Cardiac muscle cell (in vitro differentiated cells and primary cell): ENCODE results near the gene TBC1D22B. TPM values are rescaled to one million over a fixed set of nuclear protein-coding genes. Genes with fewer than 3 reads are reported as not detected.

Experiments used
- DNase-seq, 2 donors: peaks; one replicate each; pipeline versions ENCODE4 v3.0.0 to v3.0.0-alpha.2; 2010 to 2017; ENCODE audit warnings: low read depth in 1 of 2, low spot score in 1 of 2
- H3K27ac ChIP-seq: fragments of 200-600 bp; sonication (generic); 2 replicates; pipeline ENCODE4 v1.5.1; 2016
- H3K27me3 ChIP-seq: fragments of 200-600 bp; sonication (generic); 2 replicates; pipeline ENCODE4 v1.6.0; 2016; ENCODE audit warnings: control low read depth
- H3K36me3 ChIP-seq: fragments of 200-600 bp; sonication (generic); 2 replicates; pipeline ENCODE4 v1.5.1; 2016; ENCODE audit warnings: control low read depth
- H3K4me1 ChIP-seq: fragments of 200-600 bp; sonication (generic); 2 replicates; pipeline ENCODE4 v1.8.1; 2017; ENCODE audit warnings: low read depth, mild to moderate bottlenecking, mixed run types
- H3K4me3 ChIP-seq: fragments of 200-600 bp; sonication (generic); 2 replicates; pipeline ENCODE4 v1.5.1; 2016; ENCODE audit warnings: mild to moderate bottlenecking
- H3K9me3 ChIP-seq: fragments of 200-600 bp; sonication (generic); 2 replicates; pipeline ENCODE4 v1.5.1; 2017; ENCODE audit warnings: low read depth, mild to moderate bottlenecking, control low read depth
- CTCF ChIP-seq: IDR thresholded peaks from 2 replicates; pipeline ENCODE4 v1.5.1; 2012; ENCODE audit warnings: low read depth, mild to moderate bottlenecking, low read length
- polyA plus RNA-seq: library from polyadenylated mRNA; unstranded; fragments of >200 nt; fragmentation: Nextera tagmentation; extraction: Ambion mirVana; gene quantifications from 2 replicates; pipeline ENCODE4 v1.2.1, GENCODE V29; 2016
- total RNA-seq: library from RNA; depleted of rRNA; stranded (reverse); fragments of >200 nt; gene quantifications from 2 replicates; pipeline ENCODE4 v1.2.3, GENCODE V29; 2016

The TBC1D22B gene
- total and polyA plus RNA-seq, 2 experiments from 2014 or later: 12.8 to 13.3 TPM

GRCh38 chr6:37243816-37244370, 13.7 kb upstream of the TBC1D22B start:
- DNase-seq: no peak
- Histone ChIP-seq H3K36me3 (no peaks in the 10 kb centered on the region), H3K27me3 (no peaks in the 10 kb centered on the region), H3K4me3 (no peak overlapping the region), H3K27ac (no peak overlapping the region), H3K9me3 (no peaks in the 10 kb centered on the region), H3K4me1 (peaks cover 5% of the 10 kb centered on the region)
- no peak for TF ChIP-seq CTCF

DNA sequence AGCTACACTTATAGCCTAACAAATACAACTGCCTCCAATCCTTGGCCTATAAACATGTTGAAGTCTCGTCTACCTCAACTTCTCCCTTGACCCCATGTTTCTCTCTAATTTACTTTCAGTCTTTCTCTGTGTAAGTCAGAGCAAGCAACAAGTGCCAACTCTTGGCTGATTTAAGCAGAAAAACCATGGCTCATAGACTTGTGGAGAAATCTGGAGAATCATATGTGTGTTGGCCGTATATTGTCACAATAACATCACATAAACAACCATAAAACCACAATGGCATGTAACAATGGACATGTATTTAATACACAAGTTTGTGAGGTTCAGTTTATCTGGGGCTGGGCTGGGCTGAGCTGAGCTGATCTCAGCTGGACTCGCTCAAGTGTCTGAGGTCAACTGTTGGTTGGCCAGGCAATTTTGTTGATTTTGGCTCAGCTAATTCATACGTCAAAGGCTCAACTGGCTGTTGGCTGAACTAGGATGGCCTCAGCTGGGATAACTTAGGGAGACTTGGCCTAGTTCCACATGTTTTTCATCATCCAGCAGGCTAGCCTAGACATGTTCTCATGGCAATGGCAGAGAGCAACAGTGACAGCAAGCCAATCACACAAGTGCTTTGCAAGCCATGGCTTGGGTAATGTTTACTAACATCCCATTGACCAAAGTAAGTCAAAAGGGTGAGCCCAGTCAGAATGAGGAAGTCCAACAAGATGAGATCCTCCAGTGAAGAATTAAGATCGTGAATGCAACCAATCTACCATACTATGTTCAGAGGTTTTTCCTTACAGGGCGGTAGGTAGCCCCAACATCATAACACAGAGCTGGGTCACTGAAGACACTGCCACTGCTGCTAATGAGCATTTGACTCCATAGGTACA, 12.9 kb upstream of the TBC1D22B start:
- H3K4me1 ChIP-seq: peaks cover 5% of the 10 kb centered on the region

GRCh38 chr6:37251211-37251780, 6.3 kb upstream of the TBC1D22B start:
- Histone ChIP-seq H3K27ac (no peak overlapping the region), H3K36me3 (no peaks in the 10 kb centered on the region)
- DNase-seq: peak in 1 of 2 donors; percentile 27

More for the DNA sequence above, 12.9 kb upstream of the TBC1D22B start:
- Histone ChIP-seq H3K27ac (no peak overlapping the region), H3K9me3 (no peaks in the 10 kb centered on the region), H3K27me3 (no peaks in the 10 kb centered on the region), H3K4me3 (no peak overlapping the region), H3K36me3 (no peaks in the 10 kb centered on the region)
- no peak for TF ChIP-seq CTCF
- peak in 1 of 2 donors; percentile 100 for DNase-seq

GRCh38 chr6:37253486-37254007, 4.0 kb upstream of the TBC1D22B start:
- no peaks in the 10 kb centered on the region for H3K9me3 ChIP-seq
- H3K4me3 ChIP-seq: no peak overlapping the region
- no peaks in the 10 kb centered on the region for H3K36me3 ChIP-seq
- TF ChIP-seq CTCF: no peak
- DNase-seq: no peak
- no peak overlapping the region for H3K27ac ChIP-seq
- H3K27me3 ChIP-seq: no peaks in the 10 kb centered on the region
- peaks cover 1% of the 10 kb centered on the region for H3K4me1 ChIP-seq

More at GRCh38 chr6:37251211-37251780, 6.3 kb upstream of the TBC1D22B start:
- no peaks in the 10 kb centered on the region for H3K4me1 ChIP-seq
- no peak for TF ChIP-seq CTCF
- no peaks in the 10 kb centered on the region for H3K9me3 ChIP-seq
- H3K4me3 ChIP-seq: no peak overlapping the region
- H3K27me3 ChIP-seq: no peaks in the 10 kb centered on the region

DNA sequence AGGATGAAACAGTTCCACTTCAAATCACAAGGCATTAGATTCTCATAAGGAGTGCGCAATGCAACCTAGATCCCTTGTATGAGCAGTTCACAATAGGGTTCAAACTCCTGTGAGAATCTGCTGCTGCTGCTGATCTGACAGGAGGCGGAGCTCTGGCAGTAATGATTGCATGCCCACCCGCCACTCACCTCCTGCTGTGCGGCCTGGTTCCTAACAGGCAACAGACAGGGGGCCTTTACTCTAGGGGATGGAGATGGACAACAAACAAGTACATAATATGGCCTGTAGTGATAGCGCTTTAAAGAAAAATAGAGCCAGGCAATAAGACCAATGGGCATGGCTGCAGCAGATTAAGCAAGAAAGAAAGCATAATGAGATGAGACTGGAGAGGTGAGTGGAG, 2.7 kb upstream of the TBC1D22B start:
- Histone ChIP-seq H3K9me3 (no peaks in the 10 kb centered on the region), H3K36me3 (no peaks in the 10 kb centered on the region), H3K27ac (no peak overlapping the region), H3K27me3 (no peaks in the 10 kb centered on the region), H3K4me3 (no peak overlapping the region), H3K4me1 (peaks cover 5% of the 10 kb centered on the region)
- no peak for TF ChIP-seq CTCF
- no peak for DNase-seq
